H1 (cell line): ENCODE data around the gene PIAS4. TPM values are rescaled to one million over a fixed set of nuclear protein-coding genes. Genes with fewer than 3 reads are reported as not detected.

Experiments used
- EP300 ChIP-seq, 2 experiments: IDR thresholded peaks; 1 replicate in 1 of 2; 2 replicates in 1 of 2; pipeline ENCODE4 v1.6.1; 2011 to 2012; ENCODE audit warnings: low read depth in 2 of 2, low read length in 2 of 2, mild to moderate bottlenecking in 2 of 2, borderline replicate concordance in 1 of 2, inconsistent platforms in 1 of 2, moderate library complexity in 1 of 2
- JUN ChIP-seq: IDR thresholded peaks from 2 replicates; pipeline ENCODE4 v1.6.1; 2011; ENCODE audit warnings: low read depth, mild to moderate bottlenecking, improper control_type of control experiment, low read length
- KDM4A ChIP-seq: IDR thresholded peaks from one replicate; pipeline ENCODE4 v1.7.1; 2012; ENCODE audit warnings: low read depth, mild to moderate bottlenecking, moderate library complexity, low read length, inconsistent platforms; ENCODE audit not compliant: severe bottlenecking
- POLR2AphosphoS5 ChIP-seq: IDR thresholded peaks from 2 replicates; pipeline ENCODE4 v1.6.1; 2011; ENCODE audit warnings: low read depth, low read length
- RAD21 ChIP-seq, 2 experiments: IDR thresholded peaks in 1 of 2; conservative IDR thresholded peaks in 1 of 2; 2 replicates each; pipeline ENCODE4 v1.6.1; 2011; ENCODE audit warnings: low read depth in 2 of 2, low read length in 2 of 2, improper control_type of control experiment in 1 of 2, inconsistent platforms in 1 of 2, mild to moderate bottlenecking in 1 of 2, moderate library complexity in 1 of 2
- SIN3A ChIP-seq, 2 experiments: IDR thresholded peaks in 1 of 2; conservative IDR thresholded peaks in 1 of 2; 2 replicates each; pipeline ENCODE4 v1.6.1; 2011 to 2012; ENCODE audit warnings: low read length in 2 of 2, improper control_type of control experiment in 1 of 2, low read depth in 1 of 2, mild to moderate bottlenecking in 1 of 2
- SP2 ChIP-seq: IDR thresholded peaks from 2 replicates; pipeline ENCODE4 v1.6.1; 2012; ENCODE audit warnings: mild to moderate bottlenecking, low read length, inconsistent platforms
- TAF1 ChIP-seq: IDR thresholded peaks from 2 replicates; pipeline ENCODE4 v1.6.1; 2011; ENCODE audit warnings: mild to moderate bottlenecking, low read depth, low read length
- TAF7 ChIP-seq: optimal IDR thresholded peaks from 2 replicates; pipeline ENCODE3; 2011; ENCODE audit warnings: low read depth, mild to moderate bottlenecking, inconsistent platforms, low read length, moderate library complexity, borderline replicate concordance
- TBP ChIP-seq: IDR thresholded peaks from 2 replicates; pipeline ENCODE4 v1.6.1; 2011; ENCODE audit warnings: low read depth, low read length, improper control_type of control experiment
- TCF12 ChIP-seq: IDR thresholded peaks from 2 replicates; pipeline ENCODE4 v1.6.1; 2011; ENCODE audit warnings: low read depth, mild to moderate bottlenecking, low read length
- YY1 ChIP-seq: IDR thresholded peaks from 2 replicates; pipeline ENCODE4 v1.6.1; 2011; ENCODE audit warnings: low read depth, mild to moderate bottlenecking, low read length
- polyA plus RNA-seq, 7 experiments: library from polyadenylated mRNA; depleted of rRNA in 3 of 7; stranded (reverse) in 5 of 7; unstranded in 2 of 7; fragments of >200 nt in 5 of 7; fragments of 200-250 nt in 2 of 7; gene quantifications; 1 replicate in 5 of 7; 2 replicates in 1 of 7; 4 replicates in 1 of 7; pipeline versions ENCODE4 v1.2.1 to v1.2.3, GENCODE V29; 2011 to 2013; ENCODE audit warnings: missing spikeins in 2 of 7, mixed read lengths in 2 of 7
- total RNA-seq: library from RNA; stranded (reverse); fragmentation: NEBNext Ultra II Directional; extraction: Animal tissue kit (Norgen Biotek cat#: 25700); gene quantifications from 2 replicates; pipeline ENCODE4 v1.2.1, GENCODE V29; 2021

Gene PIAS4
- total and polyA plus RNA-seq, 2 of the 8 experiments (the other 6 are each of a cell fraction or from before 2014, with no cell fraction given): 30.2 to 51.4 TPM

DNA sequence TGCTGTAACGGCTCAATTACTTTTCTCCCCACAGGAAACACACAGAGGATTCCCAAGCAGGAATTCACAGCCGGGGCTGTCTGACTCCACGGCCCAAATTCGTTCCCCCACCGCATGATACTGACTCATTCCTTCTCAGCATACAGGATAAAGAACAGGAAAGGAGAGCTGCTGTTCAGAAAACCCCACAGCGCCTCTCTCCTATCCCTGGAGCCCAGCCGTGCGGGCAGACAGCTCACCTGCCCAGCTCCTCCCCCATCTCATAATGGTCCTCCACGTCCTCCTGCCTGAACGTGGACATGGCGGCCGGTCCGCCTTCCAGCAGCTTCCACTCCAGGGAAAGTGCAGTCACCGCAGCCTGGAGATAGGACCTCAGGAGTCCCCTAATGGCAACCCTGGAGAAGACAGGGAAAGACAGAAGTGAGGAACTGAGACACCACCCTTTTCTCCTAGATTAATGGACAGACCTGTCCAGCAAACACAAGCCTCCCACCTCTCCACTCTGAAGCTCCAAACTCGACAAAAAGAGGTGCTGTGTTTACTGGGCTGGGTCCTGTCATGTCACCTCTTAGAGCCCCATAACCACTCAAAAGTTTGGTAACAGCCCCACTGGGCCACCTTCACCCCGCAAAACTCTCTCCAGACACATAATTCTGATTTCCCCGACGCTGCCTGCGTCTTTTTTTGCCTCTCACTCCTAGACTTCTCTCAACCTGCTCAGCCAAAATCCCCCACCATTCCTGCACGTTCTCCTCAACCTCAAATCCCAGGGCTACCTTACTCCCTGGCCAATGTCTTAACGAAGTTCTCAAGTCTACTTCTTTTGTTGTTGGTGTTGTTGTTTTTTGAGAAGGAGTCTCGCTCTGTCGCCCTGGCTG lies 37.9 kb upstream of the PIAS4 start (continued):
- TF ChIP-seq YY1 (peak; percentile 9; the same call in 1 of the 2 replicates), SP2 (no peak), SIN3A (conservative IDR thresholded peaks at IDR 0.05 in 1 of 2, IDR thresholded peaks at IDR 0.05 in 1 of 2; ENCODE audit: low read depth in 1 of 2, low read length in 2 of 2) (peak; percentile 0 to 16; a peak in 1 of 4 replicates), TBP (peak; percentile 18; the same call in 1 of the 2 replicates), RAD21 (IDR thresholded peaks at IDR 0.05 in 1 of 2, conservative IDR thresholded peaks at IDR 0.05 in 1 of 2; ENCODE audit: low read depth in 2 of 2, low read length in 2 of 2) (peak in 1 of 2 experiments; percentile 22; a peak in 1 of 4 replicates), KDM4A (no peak), POLR2AphosphoS5 (peak; percentile 78; the same call in 1 of the 2 replicates), TAF1 (peak; percentile 50), EP300 (IDR thresholded peaks at IDR 0.05; ENCODE audit: borderline replicate concordance in 1 of 2, low read depth in 2 of 2, low read length in 2 of 2) (no peak), TCF12 (no peak), TAF7 (peak; percentile 10), JUN (no peak)
